Dedifferentiated amniotic fluid mesenchymal stem cell (primary cell): ENCODE data around the gene TMEM161B.
"Not testable (repeated sequence)": the region's sequence is repeated elsewhere in the genome, so short reads cannot be mapped to it uniquely, and the experiment has no call there.

Source experiments
- DNase-seq: peaks from one replicate; pipeline ENCODE4 v3.0.0-alpha.2; 2016; ENCODE audit errors: extremely low spot score

Gene TMEM161B

GRCh38 chr5:88268385-88269184 lies at the start of gene TMEM161B:
TMEM161B (minus strand) TSS chr5:88268845; CDS start chr5:88268723, 122 bp downstream.
- DNase-seq = peak; percentile 55

- DNase-seq = no peak
Measured at GRCh38 chr5:88304356-88304755, 35.7 kb upstream of the TMEM161B start.

GRCh38 chr5:88298425-88298824 lies 29.8 kb upstream of the TMEM161B start:
- DNase-seq = no peak

- DNase-seq = no peak
Measured at GRCh38 chr5:88290801-88291200, 22.2 kb upstream of the TMEM161B start.

DNA sequence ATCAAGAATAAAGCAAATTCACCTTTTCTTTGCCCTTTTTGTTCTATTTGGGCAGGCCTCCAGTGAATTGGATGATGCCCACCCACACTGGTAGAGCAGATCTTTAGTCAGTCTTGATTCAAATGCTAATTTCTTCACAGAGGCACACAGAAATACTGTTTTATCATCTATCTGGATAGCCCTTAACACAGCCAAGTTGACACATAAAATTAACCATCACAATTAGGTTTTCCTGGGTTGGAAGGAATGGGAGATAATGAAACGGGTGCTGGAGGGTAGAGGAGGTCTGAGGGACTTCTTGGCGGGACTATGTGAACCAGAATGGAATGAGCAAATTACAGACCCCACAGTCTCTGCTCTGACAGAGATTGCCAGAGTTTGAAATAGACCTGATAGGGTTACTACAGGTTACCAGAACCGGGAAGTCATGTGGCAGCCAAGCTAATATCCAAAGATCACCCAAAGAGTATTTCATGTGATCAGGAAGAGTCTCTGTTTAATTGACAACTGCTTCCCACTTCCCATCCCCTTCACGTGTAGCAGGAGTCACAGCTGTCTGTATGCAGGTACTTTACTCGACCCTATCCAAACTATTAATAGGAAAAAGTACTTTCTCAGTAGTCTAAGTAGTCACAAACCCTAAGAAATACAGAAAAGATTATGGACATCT lies 20.0 kb upstream of the TMEM161B start:
- no peak for DNase-seq

DNA sequence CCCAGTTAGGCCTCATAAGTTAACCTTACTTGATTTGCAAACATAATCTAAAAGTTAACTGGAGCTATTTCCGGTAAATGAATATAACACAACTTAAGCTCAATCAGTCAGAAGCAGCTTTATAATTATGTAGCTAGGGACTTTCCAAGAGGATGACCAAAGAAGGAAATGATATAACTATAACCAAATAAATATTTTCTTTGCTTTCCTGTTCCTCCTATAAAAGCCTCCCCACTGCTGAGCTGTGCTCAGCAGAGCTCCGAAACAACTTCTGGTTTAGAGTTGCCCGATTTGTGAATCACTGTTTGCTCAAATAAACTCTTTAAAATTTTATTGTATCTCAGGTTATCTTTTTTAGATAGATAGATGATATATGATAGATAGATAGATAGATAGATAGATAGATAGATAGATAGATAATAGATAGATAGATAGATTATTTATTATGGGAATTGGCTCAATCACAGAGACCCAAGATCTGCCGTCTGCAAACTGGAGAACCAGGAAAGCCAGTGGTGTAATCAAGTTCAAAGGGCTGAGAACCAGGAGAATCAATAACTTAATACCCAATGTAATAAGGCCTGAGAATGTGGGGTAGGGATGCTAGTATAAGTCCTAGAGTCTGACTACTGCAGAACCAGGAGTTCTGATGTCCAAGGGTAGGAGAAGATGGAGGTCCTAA lies 19.3 kb upstream of the TMEM161B start:
- no peak for DNase-seq

DNA sequence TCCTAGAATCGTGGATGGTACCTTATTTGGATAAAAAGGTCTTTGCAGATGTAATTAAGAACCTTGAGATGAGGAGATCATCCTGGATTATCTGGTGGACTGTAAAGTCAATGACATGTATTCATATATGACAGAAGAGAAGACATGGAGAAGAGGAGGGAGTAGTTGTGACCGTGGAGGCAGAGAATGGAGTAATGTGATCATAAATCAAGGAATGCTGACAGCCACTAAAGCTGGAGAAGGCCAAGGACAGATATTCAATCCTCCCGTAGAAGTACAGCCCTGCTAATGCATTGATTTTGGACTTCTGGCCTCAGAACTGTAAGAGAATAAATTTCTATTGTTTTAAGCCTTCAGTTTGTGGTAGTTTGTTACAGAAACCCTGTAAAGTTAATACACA lies 18.7 kb upstream of the TMEM161B start:
- no peak for DNase-seq

- DNase-seq = no peak
Measured at GRCh38 chr5:88283690-88284089, 15.0 kb upstream of the TMEM161B start.

- no peak for DNase-seq
Measured at GRCh38 chr5:88281322-88281721, 12.7 kb upstream of the TMEM161B start.

- DNase-seq = no peak
Measured at GRCh38 chr5:88279584-88279983, 10.9 kb upstream of the TMEM161B start.

GRCh38 chr5:88276378-88276777 lies 7.7 kb upstream of the TMEM161B start:
- no peak for DNase-seq

- no peak for DNase-seq
Measured at GRCh38 chr5:88275581-88275980, 6.9 kb upstream of the TMEM161B start.

GRCh38 chr5:88269222-88269771 lies 652 bp upstream of the TMEM161B start:
- DNase-seq = no peak

DNA sequence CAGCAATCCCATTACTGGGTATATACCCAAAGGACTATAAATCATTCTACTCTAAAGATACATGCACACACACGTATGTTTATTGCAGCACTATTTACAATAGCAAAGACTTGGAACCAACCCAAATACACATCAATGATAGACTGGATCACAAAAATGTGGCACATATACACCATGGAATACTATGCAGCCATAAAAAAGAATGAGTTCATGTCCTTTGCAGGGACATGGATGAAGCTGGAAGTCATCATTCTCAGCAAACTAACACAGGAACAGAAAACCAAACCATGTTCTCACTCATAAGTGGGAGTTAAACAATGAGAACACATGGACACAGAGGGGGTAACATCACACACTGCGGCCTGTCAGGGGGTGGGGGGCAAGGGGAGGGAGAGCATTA lies 4.1 kb downstream of the TMEM161B start:
- DNase-seq = not testable (repeated sequence)

GRCh38 chr5:88263349-88263748 lies 5.3 kb downstream of the TMEM161B start:
- DNase-seq = no peak

- no peak for DNase-seq
Measured at GRCh38 chr5:88262116-88262515, 6.5 kb downstream of the TMEM161B start.

GRCh38 chr5:88258636-88259035 lies 10.0 kb downstream of the TMEM161B start:
- DNase-seq = no peak

DNA sequence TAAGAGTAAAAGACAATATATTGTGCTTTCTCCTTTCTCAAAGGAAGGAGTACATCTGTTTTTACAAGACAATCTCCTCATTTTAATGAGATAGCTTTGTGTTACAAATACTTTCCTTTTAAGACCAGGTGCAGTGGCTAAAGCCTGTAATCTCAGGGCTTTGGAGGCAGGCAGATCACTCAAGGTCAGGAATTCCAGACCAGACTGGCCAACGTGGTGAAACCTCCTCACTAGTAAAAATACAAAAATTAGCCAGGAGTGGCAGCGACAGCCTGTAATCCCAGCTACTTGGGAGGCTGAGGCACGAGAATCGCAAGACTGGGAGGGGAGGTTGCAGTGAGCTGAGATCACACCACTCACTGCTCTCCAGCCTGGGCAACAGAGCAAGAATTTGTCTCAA lies 11.8 kb downstream of the TMEM161B start:
- no peak for DNase-seq

DNA sequence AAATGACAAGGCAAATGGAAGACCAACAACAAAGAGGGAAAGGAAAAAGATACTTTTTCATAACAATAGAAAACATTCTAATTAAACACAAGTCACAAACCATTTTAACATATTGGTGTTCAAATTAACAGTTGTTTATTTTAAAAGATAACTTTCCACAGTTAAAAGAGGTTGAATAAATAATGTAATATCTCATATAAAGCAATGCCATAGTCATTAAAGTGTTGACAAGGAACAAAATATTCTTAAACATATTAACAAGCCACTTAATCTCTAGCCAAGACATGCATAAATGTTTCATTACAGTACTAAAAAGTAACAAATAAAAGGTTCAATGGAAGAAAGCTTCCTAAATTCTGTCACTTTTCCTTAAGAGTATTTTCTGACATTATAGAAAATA lies 12.6 kb downstream of the TMEM161B start:
- DNase-seq = no peak

DNA sequence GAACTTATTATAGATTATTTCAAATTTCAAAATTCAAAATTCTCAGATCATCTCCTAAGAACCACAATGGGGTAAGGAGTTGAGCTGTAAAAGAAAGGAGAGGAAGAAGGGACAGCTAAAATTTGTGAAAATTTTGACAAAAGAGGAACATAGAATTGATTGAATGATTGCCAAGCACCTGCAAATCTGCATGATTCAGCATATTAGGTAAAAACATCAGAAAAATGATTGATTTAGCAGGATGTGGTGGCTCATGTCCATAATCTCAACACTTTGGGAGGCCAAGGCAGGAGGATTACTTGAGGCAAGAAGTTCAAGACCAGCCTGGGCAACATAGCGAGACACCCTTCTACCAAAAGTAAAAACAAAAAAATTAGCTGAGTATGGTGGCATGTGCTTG lies 14.3 kb downstream of the TMEM161B start:
- no peak for DNase-seq

GRCh38 chr5:88251048-88251711 lies 17.5 kb downstream of the TMEM161B start:
- DNase-seq = no peak

- DNase-seq = no peak
Measured at GRCh38 chr5:88250010-88250409, 18.6 kb downstream of the TMEM161B start.
